ENCODE results near the gene STK32B.

- TF ChIP-seq CTCF (IDR thresholded peaks at IDR 0.05), result no peak
- no peak for TF ChIP-seq SIN3A (IDR thresholded peaks at IDR 0.05; ENCODE audit: borderline replicate concordance, insufficient read depth, low read depth, low read length)
- TF ChIP-seq REST (IDR thresholded peaks at IDR 0.05; ENCODE audit: insufficient read depth in 1 of 2, low read depth in 2 of 2, low read length in 1 of 2), result no peak
- TF ChIP-seq POLR2AphosphoS5 (IDR thresholded peaks at IDR 0.05; ENCODE audit: low read depth, low read length), result no peak
Observed at GRCh38 chr4:5120468-5120867, 69.2 kb downstream of the STK32B start.

Measured in Panc1 (cell line).